ENCODE results near the gene TPSG1.

DNA sequence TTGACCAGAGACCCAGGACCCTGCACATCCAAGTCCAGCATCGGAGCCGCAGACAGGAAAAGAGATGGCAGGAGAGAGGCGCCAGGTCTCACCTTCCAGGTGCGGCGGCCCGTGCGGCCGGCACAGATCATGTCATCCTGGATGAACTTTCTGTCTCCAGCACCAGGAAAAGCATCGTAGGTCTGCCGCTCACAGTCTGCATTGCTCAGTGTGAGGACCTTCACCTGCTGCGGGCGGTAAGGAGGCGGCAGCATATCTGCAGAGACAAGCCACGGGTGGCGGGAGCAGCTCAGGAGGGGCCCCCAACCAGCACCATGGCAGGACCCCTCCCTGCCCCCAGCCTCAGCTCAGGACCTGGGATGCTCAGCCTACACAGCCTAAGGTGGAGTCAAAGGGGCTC, 48.7 kb upstream of the TPSG1 start:
- TF ChIP-seq PAX5 (IDR thresholded peaks at IDR 0.05; ENCODE audit: insufficient read depth, low read length, severe bottlenecking) (no peak), POLR2A (IDR thresholded peaks at IDR 0.05; ENCODE audit: low read depth, low read length) (no peak)

Data from GM12891 (cell line).